Neural progenitor cell (in vitro differentiated cells): ENCODE measurements around the gene FOLR1.

Experiments
- CTCF ChIP-seq: fragments of 200-600 bp; sonication (generic); IDR thresholded peaks from 2 replicates; pipeline ENCODE4 v1.5.1; 2017; ENCODE audit warnings: antibody characterized with exemption, mild to moderate bottlenecking
- EZH2 ChIP-seq: fragments of 200-600 bp; sonication (generic); IDR thresholded peaks from 2 replicates; pipeline ENCODE4 v1.6.1; 2017; ENCODE audit warnings: antibody characterized with exemption, mild to moderate bottlenecking, moderate library complexity
- EZH2phosphoT487 ChIP-seq: fragments of 200-600 bp; sonication (generic); IDR thresholded peaks from 2 replicates; pipeline ENCODE4 v1.6.1; 2017; ENCODE audit warnings: antibody characterized with exemption

DNA sequence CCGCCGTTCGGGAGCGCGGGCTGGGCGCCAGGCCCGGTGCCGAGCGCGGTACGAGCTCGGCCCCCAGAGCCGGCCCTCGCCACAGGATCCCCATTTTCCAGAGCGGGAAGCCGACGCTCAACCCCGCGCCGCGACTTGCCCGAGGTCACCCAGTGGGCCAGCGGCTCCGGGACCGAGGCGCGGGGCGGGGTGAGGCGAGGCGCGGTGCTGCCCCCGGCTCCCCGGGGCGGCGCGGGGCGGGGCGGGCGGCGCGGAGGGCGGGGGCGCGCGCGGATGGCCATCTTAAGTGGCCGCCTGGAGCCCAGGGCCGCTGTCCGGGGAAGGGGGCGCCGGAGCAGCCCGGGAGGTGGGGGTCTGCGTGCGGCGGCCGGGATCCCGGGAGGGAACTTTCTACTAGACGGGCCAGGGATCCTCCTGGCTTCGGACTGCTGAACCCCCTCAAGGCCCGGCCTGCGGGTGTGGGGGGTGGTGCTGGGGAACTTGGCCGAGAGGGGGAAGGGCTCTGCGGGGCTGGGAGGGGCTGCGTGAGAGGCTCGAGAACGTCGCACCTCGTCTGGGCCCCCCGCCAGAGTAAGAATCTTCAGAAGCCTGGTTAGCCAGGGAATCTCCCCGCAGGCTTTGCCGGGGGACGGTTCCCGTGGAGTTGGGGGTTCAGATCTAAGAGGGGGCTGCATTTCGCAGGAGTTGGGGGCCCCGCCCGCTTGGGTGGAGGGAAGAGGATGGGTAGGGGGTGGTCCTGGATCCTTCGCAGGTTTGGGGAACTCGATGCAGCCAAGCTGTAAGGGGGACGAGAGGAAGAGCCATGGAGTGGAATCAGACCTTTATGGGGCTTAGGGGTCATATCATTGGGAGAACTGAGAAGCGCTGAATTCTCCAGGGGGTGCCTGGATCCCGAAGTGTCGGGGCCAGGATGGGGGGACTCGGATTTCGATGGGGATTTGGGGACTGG, 31.9 kb downstream of the FOLR1 start:
- TF ChIP-seq CTCF (no peak), EZH2 (no peak), EZH2phosphoT487 (no peak)
